H1 (cell line): Measurements from ENCODE around the gene AMIGO2. TPM values are rescaled to one million over a fixed set of nuclear protein-coding genes. Genes with fewer than 3 reads are reported as not detected.

Source experiments
- ATF2 ChIP-seq: IDR thresholded peaks from 2 replicates; pipeline ENCODE4 v1.6.1; 2012; ENCODE audit warnings: low read length, inconsistent platforms
- CTBP2 ChIP-seq: IDR thresholded peaks from 2 replicates; pipeline ENCODE4 v1.7.0; 2011; ENCODE audit warnings: borderline replicate concordance, mild to moderate bottlenecking, moderate library complexity, mixed read lengths, low read length; ENCODE audit not compliant: insufficient read depth, insufficient read length
- JUND ChIP-seq: IDR thresholded peaks from 2 replicates; pipeline ENCODE4 v1.6.1; 2011; ENCODE audit warnings: mild to moderate bottlenecking, improper control_type of control experiment, low read length
- POLR2A ChIP-seq, 2 experiments: IDR thresholded peaks; 1 replicate in 1 of 2; 2 replicates in 1 of 2; pipeline ENCODE4 v1.6.1; 2011; ENCODE audit warnings: low read depth in 2 of 2, low read length in 2 of 2, mild to moderate bottlenecking in 2 of 2; ENCODE audit errors: control extremely low read depth in 1 of 2
- POLR2AphosphoS5 ChIP-seq: IDR thresholded peaks from 2 replicates; pipeline ENCODE4 v1.6.1; 2011; ENCODE audit warnings: low read depth, low read length
- POU5F1 ChIP-seq: IDR thresholded peaks from 2 replicates; pipeline ENCODE4 v1.6.1; 2011; ENCODE audit warnings: low read depth, mild to moderate bottlenecking, low read length, moderate library complexity
- RXRA ChIP-seq: IDR thresholded peaks from 2 replicates; pipeline ENCODE4 v1.6.1; 2011; ENCODE audit warnings: low read depth, mild to moderate bottlenecking, low read length, moderate library complexity; ENCODE audit not compliant: insufficient read depth
- SAP30 ChIP-seq: fragments of 300-600 bp; sonication (generic); IDR thresholded peaks from 2 replicates; pipeline ENCODE4 v1.7.1; 2012; ENCODE audit warnings: low read length, moderate library complexity, mild to moderate bottlenecking, inconsistent platforms; ENCODE audit not compliant: insufficient read depth, insufficient replicate concordance
- TBP ChIP-seq: IDR thresholded peaks from 2 replicates; pipeline ENCODE4 v1.6.1; 2011; ENCODE audit warnings: low read depth, low read length, improper control_type of control experiment
- YY1 ChIP-seq: IDR thresholded peaks from 2 replicates; pipeline ENCODE4 v1.6.1; 2011; ENCODE audit warnings: low read depth, mild to moderate bottlenecking, low read length
- polyA plus RNA-seq, 7 experiments: library from polyadenylated mRNA; depleted of rRNA in 3 of 7; stranded (reverse) in 5 of 7; unstranded in 2 of 7; fragments of >200 nt in 5 of 7; fragments of 200-250 nt in 2 of 7; gene quantifications; 1 replicate in 5 of 7; 2 replicates in 1 of 7; 4 replicates in 1 of 7; pipeline versions ENCODE4 v1.2.1 to v1.2.3, GENCODE V29; 2011 to 2013; ENCODE audit warnings: missing spikeins in 2 of 7, mixed read lengths in 2 of 7
- total RNA-seq: library from RNA; stranded (reverse); fragmentation: NEBNext Ultra II Directional; extraction: Animal tissue kit (Norgen Biotek cat#: 25700); gene quantifications from 2 replicates; pipeline ENCODE4 v1.2.1, GENCODE V29; 2021

AMIGO2 gene
- total and polyA plus RNA-seq, 2 of the 8 experiments (the other 6 are each of a cell fraction or from before 2014, with no cell fraction given) = 1.7 to 3.3 TPM

- no peak for TF ChIP-seq CTBP2
- no peak for TF ChIP-seq ATF2
- TF ChIP-seq SAP30 = no peak
- TF ChIP-seq POLR2AphosphoS5 = no peak
- no peak for TF ChIP-seq RXRA
- no peak for TF ChIP-seq JUND
- no peak for TF ChIP-seq YY1
- no peak for TF ChIP-seq POLR2A (IDR thresholded peaks at IDR 0.05; ENCODE audit: control extremely low read depth in 1 of 2, low read depth in 2 of 2, low read length in 2 of 2)
- no peak for TF ChIP-seq POU5F1
- TF ChIP-seq TBP = no peak
Measured at GRCh38 chr12:47067771-47068431, 11.9 kb downstream of the AMIGO2 start (continued).
